ENCODE results near the gene SKAP1.

GRCh38 chr17:48347177-48347576 lies 82.8 kb downstream of the SKAP1 start:
- TF ChIP-seq CTCF (IDR thresholded peaks at IDR 0.05) = no peak
- TF ChIP-seq EP300 (IDR thresholded peaks at IDR 0.05) = no peak
- TF ChIP-seq POLR2A (IDR thresholded peaks at IDR 0.05) = no peak
- no peak for TF ChIP-seq POLR2AphosphoS5 (IDR thresholded peaks at IDR 0.05)

All from upper lobe of left lung (tissue), 4 donors.